ENCODE results near the gene SLC38A8.

SLC38A8 gene

GRCh38 chr16:83971165-83972130, 71.1 kb downstream of the SLC38A8 start:
- DNase-seq (ENCODE audit: extremely low spot score), result no peak
- no peak for TF ChIP-seq CTCF (IDR thresholded peaks at IDR 0.05; ENCODE audit: control extremely low read depth, extremely low read depth, low read depth, missing control alignments)
- CTCF ChIA-PET, result interaction anchor here (1.7 to 2.1 kb wide), 2 partner anchors 14 to 15 kb away, joined by 4 to 8 read pairs; no protein-coding TSS in a partner anchor
- POLR2A ChIA-PET, result no interaction called here

GRCh38 chr16:83970430-83970815, 72.2 kb downstream of the SLC38A8 start:
- POLR2A ChIA-PET, result no interaction called here
- no peak for DNase-seq (ENCODE audit: extremely low spot score)
- no peak for TF ChIP-seq CTCF (IDR thresholded peaks at IDR 0.05; ENCODE audit: control extremely low read depth, extremely low read depth, low read depth, missing control alignments)
- CTCF ChIA-PET, result interaction anchor here (1.5 to 2.1 kb wide), 3 partner anchors 9 to 17 kb away, joined by 3 to 8 read pairs (median 5); partner anchors contain the start of gene OSGIN1

- ChIA-PET CTCF (interaction anchor here (1.1 to 1.8 kb wide), 3 partner anchors 9 to 96 kb away, joined by 3 to 5 read pairs (median 4); partner anchors contain the start of gene OSGIN1), POLR2A (no interaction called here)
- TF ChIP-seq CTCF (IDR thresholded peaks at IDR 0.05; ENCODE audit: control extremely low read depth, extremely low read depth, low read depth, missing control alignments), result no peak
- no peak for DNase-seq (ENCODE audit: extremely low spot score)
These were observed 72.7 kb downstream of the SLC38A8 start for GRCh38 chr16:83969771-83970429.

GRCh38 chr16:83968891-83969649, 73.5 kb downstream of the SLC38A8 start:
- no peak for TF ChIP-seq CTCF (IDR thresholded peaks at IDR 0.05; ENCODE audit: control extremely low read depth, extremely low read depth, low read depth, missing control alignments)
- CTCF ChIA-PET, result interaction anchor here (1.1 to 1.8 kb wide), 3 partner anchors 8 to 97 kb away, joined by 3 to 5 read pairs (median 4); partner anchors contain the start of gene OSGIN1
- no peak for DNase-seq (ENCODE audit: extremely low spot score)
- POLR2A ChIA-PET, result no interaction called here

GRCh38 chr16:83968306-83968851, 74.2 kb downstream of the SLC38A8 start:
- POLR2A ChIA-PET, result no interaction called here
- CTCF ChIA-PET, result no interaction called here
- no peak for DNase-seq (ENCODE audit: extremely low spot score)
- TF ChIP-seq CTCF (IDR thresholded peaks at IDR 0.05; ENCODE audit: control extremely low read depth, extremely low read depth, low read depth, missing control alignments), result no peak
